Lower lobe of right lung (tissue), 2 donors: ENCODE data around the gene P2RX6. TPM values are rescaled to one million over a fixed set of nuclear protein-coding genes. Genes with fewer than 3 reads are reported as not detected.

Experiments used
- ATAC-seq, 2 donors: fragments of 200-7000 bp; cut with Tn5 transposase; one replicate each; pipeline ENCODE4 v1.9.1; 2020 to 2022; ENCODE audit warnings: mild to moderate bottlenecking in 2 of 2, moderate library complexity in 2 of 2
- DNase-seq: peaks from one replicate; pipeline ENCODE4 v3.0.0-alpha.2; 2020
- H3K27ac ChIP-seq: fragments of 200-600 bp; one replicate; pipeline ENCODE4 v1.8.0; 2022
- H3K27me3 ChIP-seq: fragments of 200-600 bp; one replicate; pipeline ENCODE4 v1.8.0; 2022; ENCODE audit warnings: low read depth
- H3K36me3 ChIP-seq: fragments of 200-600 bp; one replicate; pipeline ENCODE4 v1.8.0; 2022; ENCODE audit warnings: mild to moderate bottlenecking
- H3K4me1 ChIP-seq: fragments of 200-600 bp; one replicate; pipeline ENCODE4 v1.8.0; 2022
- H3K4me3 ChIP-seq: fragments of 200-600 bp; one replicate; pipeline ENCODE4 v1.8.0; 2022; ENCODE audit warnings: mild to moderate bottlenecking
- H3K9me3 ChIP-seq: fragments of 200-600 bp; one replicate; pipeline ENCODE4 v1.8.0; 2022
- CTCF ChIP-seq: fragments of 200-600 bp; IDR thresholded peaks from one replicate; pipeline ENCODE4 v1.8.0; 2022; ENCODE audit warnings: antibody characterized with exemption, mild to moderate bottlenecking
- intact Hi-C: fragments of 100-400 bp; cut with DNase I; formaldehyde crosslinking; loops from one replicate; pipeline ENCODE4 v1.11.0; 2022
- total RNA-seq: library from RNA; stranded (reverse); fragmentation: NEBNext Ultra II Directional; extraction: Animal tissue kit (Norgen Biotek cat#: 25700); gene quantifications from one replicate; pipeline ENCODE4 v1.2.1, GENCODE V29; 2021
- donor health status: DM: no; HTN: yes; CAD: no; lungs with severe emphysema.

The P2RX6 gene
- total RNA-seq, 1 donor from 2014 or later: 2.1 TPM

- ATAC-seq (no peak), DNase-seq (no peak)
- Histone ChIP-seq H3K4me1 (peaks cover 13% of the 10 kb centered on the region), H3K27me3 (peaks cover 33% of the 10 kb centered on the region), H3K9me3 (no peaks in the 10 kb centered on the region), H3K4me3 (no peak overlapping the region), H3K36me3 (no peaks in the 10 kb centered on the region), H3K27ac (no peak overlapping the region)
- intact Hi-C loops: no loop called here
- no peak for TF ChIP-seq CTCF
Observed at GRCh38 chr22:21029486-21030025, 14.6 kb downstream of the P2RX6 start.

- H3K27ac ChIP-seq: no peak overlapping the region
- intact Hi-C loops: no loop called here
- H3K9me3 ChIP-seq: no peaks in the 10 kb centered on the region
- DNase-seq (no peak), ATAC-seq (no peak)
- no peak for TF ChIP-seq CTCF
- peaks cover 13% of the 10 kb centered on the region for H3K4me1 ChIP-seq
- H3K27me3 ChIP-seq: peaks cover 33% of the 10 kb centered on the region
- no peaks in the 10 kb centered on the region for H3K36me3 ChIP-seq
- no peak overlapping the region for H3K4me3 ChIP-seq
Observed at GRCh38 chr22:21030032-21030431, 15.1 kb downstream of the P2RX6 start.

- no peaks in the 10 kb centered on the region for H3K36me3 ChIP-seq
- no peak for TF ChIP-seq CTCF
- H3K4me3 ChIP-seq: no peak overlapping the region
- intact Hi-C loops: no loop called here
- H3K4me1 ChIP-seq: peaks cover 13% of the 10 kb centered on the region
- H3K27me3 ChIP-seq: peaks cover 33% of the 10 kb centered on the region
- no peak for ATAC-seq
- DNase-seq: no peak
- no peak overlapping the region for H3K27ac ChIP-seq
- H3K9me3 ChIP-seq: no peaks in the 10 kb centered on the region
Observed at GRCh38 chr22:21030621-21031544, 15.9 kb downstream of the P2RX6 start.

GRCh38 chr22:21031545-21032036, 16.6 kb downstream of the P2RX6 start:
- intact Hi-C loops: no loop called here
- Histone ChIP-seq H3K27me3 (peaks cover 33% of the 10 kb centered on the region), H3K4me3 (peak overlapping the region; percentile 46), H3K4me1 (peaks cover 13% of the 10 kb centered on the region), H3K9me3 (no peaks in the 10 kb centered on the region), H3K27ac (no peak overlapping the region), H3K36me3 (no peaks in the 10 kb centered on the region)
- DNase-seq: no peak
- no peak for TF ChIP-seq CTCF
- peak in 1 of 2 donors; percentile 2 for ATAC-seq

GRCh38 chr22:21032037-21032867, 17.3 kb downstream of the P2RX6 start, which contains the start of gene SLC7A4:
SLC7A4 (minus strand) TSS chr22:21032561; CDS start chr22:21031812, 749 bp downstream.
- no peak for TF ChIP-seq CTCF
- Histone ChIP-seq H3K36me3 (no peaks in the 10 kb centered on the region), H3K4me1 (peaks cover 13% of the 10 kb centered on the region), H3K27ac (no peak within 1 kb of the TSS), H3K27me3 (peaks cover 33% of the 10 kb centered on the region), H3K4me3 (peak within 1 kb of the TSS; percentile 46), H3K9me3 (no peaks in the 10 kb centered on the region)
- ATAC-seq (peak; percentile 62 to 68), DNase-seq (no peak)
- intact Hi-C loops: no loop called here
